Activated CD4-positive, alpha-beta memory T cell treated with anti-CD3 and anti-CD28 coated beads for 36 hours (primary cell): ENCODE data around the gene PDE6B. TPM values are rescaled to one million over a fixed set of nuclear protein-coding genes. Genes with fewer than 3 reads are reported as not detected.

Source experiments
- CTCF ChIA-PET: fragments of 350-600 bp; sonication (Branson Sonifier 250); formaldehyde crosslinking; loops from one replicate; lab custom pipeline; 2021; ENCODE audit warnings: antibody characterized with exemption, inconsistent platforms; lab: Charles Lee
- POLR2A ChIA-PET: fragments of 350-600 bp; sonication (Branson Sonifier 250); formaldehyde crosslinking; loops from one replicate; lab custom pipeline; 2021; ENCODE audit warnings: antibody characterized with exemption; lab: Charles Lee
- DNase-seq: peaks from one replicate; pipeline ENCODE4 v3.0.0-alpha.2; 2020
- H3K27ac Mint-ChIP-seq: one replicate; pipeline ENCODE4 v1.8.0; 2021; ENCODE audit warnings: mixed read lengths
- H3K27me3 Mint-ChIP-seq: one replicate; pipeline ENCODE4 v1.8.0; 2021; ENCODE audit warnings: mixed read lengths
- H3K36me3 Mint-ChIP-seq: one replicate; pipeline ENCODE4 v1.8.0; 2021; ENCODE audit warnings: mixed read lengths
- H3K4me1 Mint-ChIP-seq: one replicate; pipeline ENCODE4 v1.8.0; 2021; ENCODE audit warnings: low read depth, mixed read lengths
- H3K4me3 Mint-ChIP-seq: one replicate; pipeline ENCODE4 v1.8.0; 2021; ENCODE audit warnings: mild to moderate bottlenecking, mixed read lengths
- H3K9me3 Mint-ChIP-seq: one replicate; pipeline ENCODE4 v1.8.0; 2021; ENCODE audit warnings: mixed read lengths
- intact Hi-C: fragments of 100-400 bp; cut with micrococcal nuclease; formaldehyde crosslinking; loops from one replicate; pipeline ENCODE4 v1.15.1; 2023
- total RNA-seq, 2 experiments: library from RNA; stranded (reverse); gene quantifications; one replicate each; pipeline ENCODE4 v1.2.3, GENCODE V29; 2021

PDE6B gene
- total RNA-seq, 2 experiments from 2014 or later: 16.1 to 22.9 TPM

DNA sequence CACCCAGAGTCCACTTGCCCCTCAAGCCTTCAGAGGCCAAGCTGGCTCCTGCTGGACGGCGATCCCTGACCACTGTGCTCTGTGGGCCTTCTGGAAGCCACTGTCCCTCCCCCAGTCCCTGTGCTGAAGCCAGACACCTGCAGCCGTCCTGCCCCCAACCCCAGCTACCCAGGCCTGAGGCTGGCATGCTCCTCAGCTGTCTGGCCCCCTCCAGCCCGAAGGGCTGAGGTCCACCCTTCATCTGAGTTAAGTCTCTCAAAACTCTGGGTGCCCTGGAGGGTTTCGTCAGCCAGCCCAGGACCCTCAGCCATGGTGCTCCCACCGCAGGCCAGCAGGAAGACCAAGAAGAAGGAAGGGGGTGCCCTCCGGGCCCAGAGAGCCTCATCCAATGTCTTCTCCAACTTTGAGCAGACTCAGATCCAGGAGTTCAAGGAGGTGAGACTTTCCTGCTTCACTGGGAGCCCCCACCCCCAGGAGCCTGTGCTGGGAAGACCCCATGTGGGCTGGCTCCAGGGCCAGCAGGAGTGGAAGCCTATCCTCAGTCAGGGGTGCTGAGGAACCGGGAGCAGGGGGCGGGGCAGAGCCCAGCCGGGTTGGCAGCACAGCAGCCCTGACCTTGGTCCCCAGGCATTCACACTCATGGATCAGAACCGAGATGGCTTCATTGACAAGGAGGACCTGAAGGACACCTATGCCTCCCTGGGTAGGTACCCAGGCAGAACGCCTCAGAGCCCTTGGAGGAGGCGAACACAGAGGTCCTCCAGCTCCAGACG is 53.1 kb downstream of the PDE6B start:
- POLR2A ChIA-PET: no interaction called here
- H3K27me3 Mint-ChIP-seq: no peaks in the 10 kb centered on the region

DNA sequence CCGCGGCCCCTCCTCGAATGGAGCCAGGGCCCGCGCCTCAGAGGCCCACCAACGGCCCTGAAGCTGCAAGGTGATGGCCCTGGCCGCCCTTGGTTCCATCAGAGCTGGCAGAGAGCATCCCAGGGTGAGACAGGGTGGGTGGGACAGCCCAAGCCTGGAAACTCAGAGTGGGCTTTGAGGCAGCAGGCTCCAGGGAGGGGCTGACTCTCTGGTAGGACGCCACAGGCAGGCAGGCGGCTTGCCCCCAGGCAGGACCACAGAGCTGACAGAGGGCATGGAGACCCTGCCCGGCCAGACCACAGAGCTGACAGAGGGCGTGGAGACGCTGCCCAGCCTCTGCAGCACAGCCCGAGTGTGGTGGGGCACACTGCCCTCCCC is 53.7 kb downstream of the PDE6B start:
- Mint-ChIP-seq H3K27me3 (no peaks in the 10 kb centered on the region), H3K9me3 (no peaks in the 10 kb centered on the region), H3K27ac (no peak overlapping the region), H3K36me3 (peaks cover under 1% of the 10 kb centered on the region), H3K4me1 (peaks cover 8% of the 10 kb centered on the region), H3K4me3 (no peak overlapping the region)
- no peak for DNase-seq
- intact Hi-C loops: no loop called here
- CTCF ChIA-PET: no interaction called here
- POLR2A ChIA-PET: no interaction called here

More for the DNA sequence above, 53.1 kb downstream of the PDE6B start:
- CTCF ChIA-PET: no interaction called here
- Mint-ChIP-seq H3K4me1 (peaks cover 9% of the 10 kb centered on the region), H3K4me3 (no peak overlapping the region), H3K27ac (no peak overlapping the region), H3K9me3 (no peaks in the 10 kb centered on the region), H3K36me3 (peaks cover 2% of the 10 kb centered on the region)
- intact Hi-C loops: no loop called here
- DNase-seq: no peak

DNA sequence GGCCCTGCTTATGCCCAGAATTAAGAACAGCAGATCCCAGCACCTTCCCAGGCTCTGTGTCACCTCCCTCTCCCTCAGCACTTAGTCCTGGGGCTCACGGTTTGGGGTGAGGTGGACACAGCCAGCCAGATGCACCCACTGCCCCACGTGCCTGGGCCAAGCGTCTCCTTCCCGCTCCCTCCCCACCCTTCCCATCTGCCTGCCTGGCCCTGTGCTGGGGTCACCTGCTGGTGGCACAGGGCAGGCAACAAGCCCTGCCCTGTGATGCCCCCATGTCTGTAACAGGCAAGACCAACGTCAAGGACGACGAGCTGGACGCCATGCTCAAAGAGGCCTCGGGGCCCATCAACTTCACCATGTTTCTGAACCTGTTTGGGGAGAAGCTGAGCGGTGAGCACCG is 54.3 kb downstream of the PDE6B start:
- no peaks in the 10 kb centered on the region for H3K36me3 Mint-ChIP-seq
- no peaks in the 10 kb centered on the region for H3K27me3 Mint-ChIP-seq
- intact Hi-C loops: no loop called here
- H3K4me3 Mint-ChIP-seq: no peak overlapping the region
- no peak overlapping the region for H3K27ac Mint-ChIP-seq
- DNase-seq: no peak
- POLR2A ChIA-PET: no interaction called here
- peaks cover 8% of the 10 kb centered on the region for H3K4me1 Mint-ChIP-seq
- CTCF ChIA-PET: no interaction called here
- no peaks in the 10 kb centered on the region for H3K9me3 Mint-ChIP-seq

DNA sequence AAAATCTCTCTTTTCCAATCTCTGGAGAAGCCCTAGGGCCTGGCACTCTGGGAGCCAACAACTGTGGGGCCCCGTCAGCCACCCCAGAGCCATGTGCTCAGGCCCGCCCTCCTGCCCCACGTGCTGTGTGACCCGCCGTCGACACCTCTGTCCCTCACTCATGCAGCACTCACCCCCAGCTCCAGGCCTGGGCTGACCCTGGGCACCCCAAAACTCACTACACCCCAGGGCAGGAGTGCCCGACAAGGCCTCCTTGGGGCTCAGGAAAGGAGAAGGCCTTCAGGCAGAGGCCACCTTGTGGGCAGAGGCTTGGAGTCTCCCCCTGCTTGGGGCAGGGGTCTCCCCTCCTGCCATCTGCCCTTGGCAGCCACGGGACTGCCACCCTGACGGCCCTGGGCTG is 54.7 kb downstream of the PDE6B start:
- intact Hi-C loops: no loop called here
- Mint-ChIP-seq H3K4me3 (no peak overlapping the region), H3K27ac (no peak overlapping the region), H3K4me1 (peaks cover 8% of the 10 kb centered on the region), H3K9me3 (no peaks in the 10 kb centered on the region), H3K36me3 (no peaks in the 10 kb centered on the region), H3K27me3 (peaks cover 1% of the 10 kb centered on the region)
- ChIA-PET CTCF (no interaction called here), POLR2A (no interaction called here)
- no peak for DNase-seq

DNA sequence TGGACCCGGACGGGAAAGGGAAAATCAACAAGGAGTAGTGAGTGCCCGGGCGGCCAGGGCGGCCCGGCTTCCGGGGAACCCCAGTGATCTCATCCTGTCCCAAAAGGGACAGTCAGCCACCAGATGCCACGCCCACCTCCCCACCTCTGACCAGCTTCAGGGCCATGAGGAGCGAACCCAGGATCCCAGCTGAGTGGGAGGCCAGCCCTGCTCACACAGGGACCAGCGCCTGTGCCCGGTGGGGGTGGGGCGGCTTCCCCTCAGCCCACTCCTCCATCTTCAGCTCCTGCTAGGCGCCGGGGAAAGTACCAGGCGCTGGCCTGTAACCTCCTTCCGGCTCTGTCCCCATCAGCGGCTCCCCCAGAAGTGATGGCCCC is 55.2 kb downstream of the PDE6B start:
- ChIA-PET CTCF (no interaction called here), POLR2A (no interaction called here)
- H3K27ac Mint-ChIP-seq: no peak overlapping the region
- intact Hi-C loops: no loop called here
- H3K4me1 Mint-ChIP-seq: peaks cover 8% of the 10 kb centered on the region
- H3K9me3 Mint-ChIP-seq: no peaks in the 10 kb centered on the region
- peak overlapping the region; percentile 12 for H3K4me3 Mint-ChIP-seq
- peak; percentile 37 for DNase-seq
- H3K36me3 Mint-ChIP-seq: no peaks in the 10 kb centered on the region
- H3K27me3 Mint-ChIP-seq: peaks cover 4% of the 10 kb centered on the region

DNA sequence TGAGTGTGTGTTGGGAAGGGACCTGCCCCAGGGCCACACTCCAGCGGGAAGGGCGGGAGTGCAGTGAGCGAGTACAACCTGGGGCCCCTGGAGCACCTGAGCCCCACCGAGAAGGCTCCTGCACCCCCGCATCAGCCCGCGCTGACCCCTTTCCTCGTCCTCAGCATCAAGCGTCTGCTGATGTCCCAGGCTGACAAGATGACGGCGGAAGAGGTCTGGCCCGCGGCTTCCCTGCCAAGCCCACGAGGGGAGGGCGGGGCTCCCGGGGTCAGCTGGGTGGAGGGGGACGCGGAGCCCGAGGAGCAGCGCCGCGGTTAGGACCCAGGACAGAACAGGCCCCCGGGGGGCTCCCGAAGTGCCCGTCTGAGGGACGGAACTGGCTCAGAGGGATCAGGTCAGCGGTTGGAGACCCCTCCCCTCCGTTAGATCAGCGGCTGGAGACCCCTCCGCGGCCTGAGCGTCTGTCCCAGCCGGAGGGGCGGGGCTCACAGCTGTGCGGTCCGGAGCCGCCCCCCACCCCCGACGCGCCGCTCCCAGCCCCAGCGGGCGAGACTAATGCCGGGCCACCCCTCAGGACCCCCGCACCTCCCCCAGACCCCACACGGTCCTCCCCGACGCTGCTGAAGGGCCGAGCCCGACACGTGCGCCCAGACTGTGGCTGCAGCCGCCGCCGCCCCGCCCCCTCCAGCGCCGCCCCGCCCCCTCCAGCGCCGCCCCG is 55.7 kb downstream of the PDE6B start:
- intact Hi-C loops: no loop called here
- Mint-ChIP-seq H3K27ac (no peak overlapping the region), H3K4me1 (peaks cover 8% of the 10 kb centered on the region), H3K9me3 (no peaks in the 10 kb centered on the region), H3K36me3 (no peaks in the 10 kb centered on the region), H3K4me3 (peak overlapping the region; percentile 12), H3K27me3 (peaks cover 4% of the 10 kb centered on the region)
- DNase-seq: peak; percentile 65
- ChIA-PET CTCF (no interaction called here), POLR2A (no interaction called here)

DNA sequence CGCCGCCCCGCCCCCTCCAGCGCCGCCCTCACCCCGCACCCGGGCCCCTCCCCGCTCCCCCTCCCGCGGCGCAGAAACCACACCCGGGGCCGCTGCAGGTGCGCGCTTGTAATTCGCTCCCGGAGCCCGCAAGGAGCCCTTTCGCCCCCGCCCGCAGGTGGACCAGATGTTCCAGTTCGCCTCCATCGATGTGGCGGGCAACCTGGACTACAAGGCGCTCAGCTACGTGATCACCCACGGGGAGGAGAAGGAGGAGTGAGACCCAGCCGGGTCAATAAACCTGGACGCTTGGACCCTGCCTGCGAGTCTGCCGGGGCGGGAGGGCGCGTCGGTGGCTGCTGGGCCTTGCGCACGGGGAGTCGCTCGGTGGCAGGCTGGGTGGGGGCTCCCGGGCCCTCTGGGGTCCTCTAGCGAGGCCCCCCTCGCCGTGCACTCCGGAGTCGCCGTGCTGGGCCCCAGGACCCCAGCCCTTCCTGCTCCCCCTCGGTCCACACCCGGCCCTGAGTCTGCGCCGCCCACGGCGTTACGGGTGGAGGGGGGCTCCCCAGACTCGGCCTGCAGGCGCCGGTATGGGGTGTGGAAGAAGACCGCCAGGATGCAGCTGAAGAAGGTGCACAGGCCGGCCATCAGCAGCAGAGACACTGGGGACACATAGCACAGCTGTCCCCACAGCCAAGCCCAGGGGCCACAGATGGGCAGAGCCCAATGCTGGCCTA is 56.5 kb downstream of the PDE6B start:
- ChIA-PET CTCF (no interaction called here), POLR2A (no interaction called here)
- H3K9me3 Mint-ChIP-seq: no peaks in the 10 kb centered on the region

DNA sequence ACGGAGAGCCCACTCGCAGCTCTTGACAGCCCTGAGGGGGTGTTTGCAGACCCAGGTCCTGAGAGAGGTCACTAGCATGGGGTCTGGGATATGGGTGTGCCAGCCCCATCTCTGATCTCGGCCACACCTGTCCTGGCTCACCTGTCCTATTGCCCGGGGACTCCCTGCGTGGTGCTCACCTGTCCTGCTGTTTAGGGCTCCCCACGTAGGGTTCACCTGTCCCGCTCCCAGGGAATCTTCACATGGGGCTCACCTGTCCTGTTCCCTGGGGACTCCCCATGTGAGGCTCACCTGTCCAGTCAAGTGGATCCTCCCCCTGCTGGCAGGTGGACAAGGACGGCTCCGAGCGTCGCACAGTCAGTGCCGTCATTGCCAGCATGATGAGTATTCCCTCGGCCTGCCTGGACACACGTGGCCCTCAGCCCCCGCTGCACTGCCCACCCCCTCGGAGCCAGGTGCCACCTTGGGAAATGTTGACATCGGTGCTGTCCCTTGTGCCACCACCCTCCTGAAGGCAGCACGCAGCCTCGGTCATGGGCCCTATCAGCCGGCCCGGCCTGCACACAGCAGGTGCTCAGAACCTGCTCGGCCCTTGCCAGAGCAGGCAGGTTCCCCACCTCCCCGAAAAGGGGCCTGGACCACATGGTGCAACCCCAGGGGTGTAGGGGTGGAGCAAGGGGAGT is 57.3 kb downstream of the PDE6B start:
- Mint-ChIP-seq H3K27me3 (peaks cover 5% of the 10 kb centered on the region), H3K9me3 (no peaks in the 10 kb centered on the region), H3K4me1 (peaks cover 9% of the 10 kb centered on the region), H3K4me3 (no peak overlapping the region), H3K27ac (no peak overlapping the region), H3K36me3 (no peaks in the 10 kb centered on the region)
- no peak for DNase-seq
- ChIA-PET POLR2A (no interaction called here), CTCF (no interaction called here)
- intact Hi-C loops: no loop called here

More for the DNA sequence above, 56.5 kb downstream of the PDE6B start:
- Mint-ChIP-seq H3K4me3 (no peak overlapping the region), H3K27ac (no peak overlapping the region), H3K36me3 (no peaks in the 10 kb centered on the region), H3K4me1 (peaks cover 8% of the 10 kb centered on the region), H3K27me3 (peaks cover 4% of the 10 kb centered on the region)
- no peak for DNase-seq
- intact Hi-C loops: no loop called here

DNA sequence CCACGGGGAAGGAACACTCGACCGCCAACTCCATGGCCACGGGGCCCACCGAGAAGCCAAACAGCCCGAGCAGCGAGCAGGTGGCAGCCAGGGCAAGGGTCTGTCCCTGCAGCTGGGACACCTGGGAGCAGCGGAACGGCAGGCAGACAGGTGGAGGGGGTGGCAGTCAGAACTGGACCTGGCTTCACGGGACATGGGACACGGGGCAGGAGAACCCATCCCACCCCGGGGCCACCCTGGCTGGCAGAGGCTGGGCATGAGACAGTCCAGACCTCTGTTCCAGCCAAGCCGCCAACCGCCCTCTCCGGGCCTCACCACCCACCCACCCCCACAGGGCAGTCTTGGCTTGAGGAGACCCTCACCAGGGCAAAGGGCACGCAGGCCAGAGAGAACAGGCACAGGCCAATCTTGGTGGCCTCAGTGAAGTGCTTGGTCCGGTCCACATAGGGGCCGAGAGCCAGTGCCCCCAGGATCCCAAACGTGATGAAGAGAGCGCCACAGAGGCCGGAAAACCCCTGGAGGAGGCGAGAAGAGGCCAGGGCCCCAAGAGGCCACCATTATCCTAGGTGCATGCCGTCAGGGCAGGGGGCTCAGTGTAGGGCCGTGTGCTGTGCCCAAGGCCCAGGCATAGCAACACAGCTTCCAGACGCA is 58.0 kb downstream of the PDE6B start:
- Mint-ChIP-seq H3K27me3 (peaks cover 9% of the 10 kb centered on the region), H3K36me3 (no peaks in the 10 kb centered on the region), H3K4me1 (peaks cover 11% of the 10 kb centered on the region), H3K27ac (no peak overlapping the region), H3K4me3 (no peak overlapping the region), H3K9me3 (no peaks in the 10 kb centered on the region)
- CTCF ChIA-PET: interaction anchor here (0.6 to 1.4 kb wide), 4 partner anchors 8 to 647 kb away, joined by 3 to 7 read pairs (median 4); no protein-coding TSS in a partner anchor
- POLR2A ChIA-PET: interaction anchor here (1.4 kb wide), 1 partner anchor 9 kb away, joined by 5 read pairs; the partner anchor contains the start of genes ATP5ME and MYL5
- DNase-seq: no peak
- intact Hi-C loops: no loop called here

DNA sequence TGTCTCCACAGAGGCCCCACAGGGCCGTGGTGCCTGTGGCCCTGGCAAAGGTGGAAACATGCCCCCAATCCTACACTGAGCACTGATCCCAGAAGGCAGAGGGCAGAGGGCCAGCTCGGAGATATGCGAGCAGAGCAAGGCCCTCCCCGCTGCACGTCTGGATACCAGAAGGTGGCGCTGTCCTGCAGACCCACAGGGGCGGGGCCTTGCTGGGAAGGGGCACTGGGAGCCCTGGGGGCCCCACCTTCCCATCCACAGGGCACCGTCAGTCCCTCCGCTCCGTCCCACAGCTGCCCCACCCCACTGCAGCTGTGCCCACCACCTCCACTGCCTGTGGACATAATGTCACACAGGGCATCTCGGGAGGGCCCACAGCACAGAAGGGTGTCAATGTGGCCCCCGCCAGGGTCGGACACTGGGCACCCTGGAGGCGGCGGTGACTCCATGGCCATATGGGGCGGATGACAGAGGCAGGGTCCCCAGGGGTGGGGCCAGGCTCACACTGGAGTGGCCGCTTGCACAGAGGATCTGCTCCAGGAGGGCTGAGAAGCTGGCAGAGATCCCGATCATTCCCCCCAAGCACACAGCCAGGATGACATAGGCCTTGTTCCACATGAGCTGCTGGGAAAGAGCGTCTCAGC is 58.7 kb downstream of the PDE6B start:
- ChIA-PET CTCF (interaction anchor here (0.6 to 1.4 kb wide), 6 partner anchors 9 to 647 kb away, joined by 3 to 7 read pairs (median 4); partner anchors contain the start of genes ATP5ME and MYL5), POLR2A (interaction anchor here (1.4 kb wide), 1 partner anchor 9 kb away, joined by 5 read pairs; the partner anchor contains the start of genes ATP5ME and MYL5)
- intact Hi-C loops: no loop called here
- DNase-seq: peak; percentile 63
- Mint-ChIP-seq H3K4me1 (peaks cover 11% of the 10 kb centered on the region), H3K9me3 (no peaks in the 10 kb centered on the region), H3K27me3 (peaks cover 9% of the 10 kb centered on the region), H3K36me3 (no peaks in the 10 kb centered on the region), H3K27ac (no peak overlapping the region), H3K4me3 (no peak overlapping the region)
